GM18520 (cell line): Measurements from ENCODE around the gene MRPL45.
"Not testable (repeated sequence)": the region's sequence is repeated elsewhere in the genome, so short reads cannot be mapped to it uniquely, and the experiment has no call there.

Source experiments
- ATAC-seq: cut with Tn5 transposase; IDR thresholded peaks from one replicate; pipeline ENCODE4 v1.9.1; 2021; ENCODE audit not compliant: unreplicated experiment

MRPL45 gene

DNA sequence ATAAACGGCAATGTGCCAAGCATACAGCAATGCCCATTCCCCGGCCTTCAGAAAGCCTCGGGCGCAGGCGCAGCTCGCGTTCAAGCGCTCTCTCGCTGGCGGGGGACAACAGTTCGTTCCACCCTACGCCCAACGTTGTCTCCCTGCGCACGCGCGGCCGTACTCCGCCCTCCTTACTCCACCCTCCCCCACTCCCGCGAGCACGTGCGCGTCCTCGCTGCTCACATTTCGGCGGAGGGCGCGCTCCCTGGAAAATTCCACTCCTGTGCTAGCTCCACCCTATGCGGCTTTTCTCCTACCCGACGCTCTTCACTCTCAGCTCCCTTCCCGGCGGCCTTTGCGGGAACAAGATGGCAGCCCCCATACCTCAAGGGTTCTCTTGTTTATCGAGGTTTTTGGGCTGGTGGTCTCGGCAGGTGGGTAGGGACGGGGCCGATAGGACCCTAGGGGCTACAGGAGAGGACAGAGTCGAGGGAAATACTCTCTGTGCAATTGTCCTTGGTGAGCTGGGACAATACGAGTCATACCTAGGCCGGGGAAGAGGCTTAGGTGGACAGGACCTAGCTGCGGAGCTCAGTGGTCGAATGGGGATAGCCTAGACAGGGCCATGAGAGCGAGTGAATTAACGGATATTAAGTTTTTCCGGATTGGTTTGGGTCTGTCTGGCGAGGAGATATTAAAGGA is at the start of gene MRPL45:
TSS of gene MRPL45 (plus strand) at position 335 of the 684 bp plus-strand sequence. CDS start at position 351, 16 bp downstream.
- ATAC-seq: peak; percentile 86

DNA sequence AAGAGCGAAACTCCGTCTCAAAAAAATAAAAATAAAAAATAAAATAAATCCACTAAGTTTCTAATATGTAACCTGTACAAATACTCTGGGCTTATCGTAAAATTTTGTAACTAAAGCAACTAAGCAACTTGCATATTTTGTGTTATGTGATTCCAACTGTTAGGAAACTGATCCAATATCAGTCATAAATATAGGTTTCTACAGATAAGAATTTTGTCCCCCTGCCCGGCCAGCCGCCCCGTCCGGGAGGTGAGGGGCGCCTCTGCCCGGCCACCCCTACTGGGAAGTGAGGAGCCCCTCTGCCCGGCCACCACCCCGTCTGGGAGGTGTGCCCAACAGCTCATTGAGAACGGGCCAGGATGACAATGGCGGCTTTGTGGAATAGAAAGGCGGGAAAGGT is 43.8 kb upstream of the MRPL45 start:
- ATAC-seq: not testable (repeated sequence)

DNA sequence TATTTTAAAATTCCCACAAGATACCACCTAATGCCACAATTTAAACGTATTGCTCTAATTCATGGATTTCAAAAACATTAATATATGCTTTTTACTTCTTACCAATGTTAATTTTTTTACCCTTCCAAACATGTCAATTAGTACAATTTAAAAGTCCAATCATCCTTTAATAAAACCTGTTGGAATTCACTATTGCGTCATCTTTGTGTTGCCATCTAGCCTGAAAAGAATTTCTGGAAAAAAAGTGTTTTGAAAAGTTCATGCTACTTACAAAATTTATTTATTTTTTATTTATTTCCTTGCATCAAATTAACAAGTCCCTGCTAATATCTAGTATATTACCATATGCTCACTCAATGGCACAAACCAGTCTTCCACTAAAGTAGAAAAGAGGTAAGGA is 42.6 kb upstream of the MRPL45 start:
- ATAC-seq: not testable (repeated sequence)

GRCh38 chr17:38257013-38257621 is 39.9 kb upstream of the MRPL45 start:
- peak; percentile 60 for ATAC-seq

DNA sequence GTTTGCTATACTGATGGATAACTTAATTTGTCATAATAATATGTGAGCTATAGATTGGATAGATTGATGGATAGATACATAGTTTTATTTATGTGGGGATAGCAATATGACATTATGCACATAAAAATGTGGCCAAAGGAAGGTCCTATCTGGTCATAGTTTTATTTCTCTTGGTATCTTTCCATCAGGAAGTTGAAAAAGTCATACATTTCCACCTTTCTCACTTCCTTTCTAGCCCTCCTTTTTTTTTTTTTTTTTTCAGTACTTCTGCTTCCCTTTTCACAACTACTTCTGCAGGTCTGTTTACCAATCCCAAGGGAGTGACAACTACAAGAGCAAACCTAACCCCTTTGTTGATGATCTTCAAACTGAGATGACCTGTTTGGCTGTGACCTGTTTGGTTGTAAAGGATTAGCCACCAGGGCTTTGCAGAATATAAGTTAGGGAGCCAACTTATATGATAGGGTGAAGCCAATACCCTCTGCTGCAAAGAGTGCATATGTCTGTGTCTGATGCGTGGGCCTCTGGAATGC is 30.9 kb upstream of the MRPL45 start:
- not testable (repeated sequence) for ATAC-seq

DNA sequence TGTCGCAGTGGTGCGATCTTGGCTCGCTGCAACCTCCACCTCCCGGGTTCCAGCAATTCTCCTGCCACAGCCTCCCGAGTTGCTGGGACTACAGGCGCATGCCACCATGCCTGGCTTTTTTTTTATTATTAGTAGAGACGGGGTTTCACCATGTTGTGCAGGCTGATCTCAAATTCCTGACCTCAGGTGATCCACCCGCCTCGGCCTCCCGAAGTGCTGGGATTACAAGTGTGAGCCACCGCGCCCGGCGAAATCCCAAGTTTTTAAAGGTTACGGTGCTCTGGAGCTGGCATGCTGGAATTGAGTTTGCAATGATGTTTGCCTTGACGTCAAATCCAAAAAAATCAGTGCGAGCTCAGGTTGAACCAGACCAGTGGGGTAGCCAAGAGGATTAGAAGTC is 30.4 kb upstream of the MRPL45 start:
- ATAC-seq: not testable (repeated sequence)

GRCh38 chr17:38268138-38268537 is 28.8 kb upstream of the MRPL45 start:
- ATAC-seq: not testable (repeated sequence)

DNA sequence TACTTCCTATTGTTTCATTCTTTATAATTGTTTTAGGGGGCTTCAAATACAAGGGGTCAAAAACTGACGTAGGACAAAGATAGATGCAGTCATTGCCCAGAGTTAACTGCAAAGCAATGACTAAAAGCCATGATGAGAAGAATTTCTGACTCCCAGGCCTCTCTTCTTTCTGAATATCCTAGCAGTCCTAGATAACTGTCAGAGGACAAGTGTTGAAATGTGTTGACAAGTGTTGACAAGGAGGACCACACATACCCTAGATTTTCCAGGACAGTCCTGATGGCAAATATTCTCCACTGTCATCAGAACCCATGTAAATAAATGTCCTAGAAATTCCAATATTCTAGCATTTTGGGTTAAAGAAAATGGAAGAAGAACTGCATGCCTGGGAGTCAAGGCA is 27.9 kb upstream of the MRPL45 start:
- ATAC-seq: not testable (repeated sequence)

GRCh38 chr17:38269552-38269951 is 27.4 kb upstream of the MRPL45 start:
- not testable (repeated sequence) for ATAC-seq

GRCh38 chr17:38285994-38286393 is 11.0 kb upstream of the MRPL45 start:
- ATAC-seq: not testable (repeated sequence)

DNA sequence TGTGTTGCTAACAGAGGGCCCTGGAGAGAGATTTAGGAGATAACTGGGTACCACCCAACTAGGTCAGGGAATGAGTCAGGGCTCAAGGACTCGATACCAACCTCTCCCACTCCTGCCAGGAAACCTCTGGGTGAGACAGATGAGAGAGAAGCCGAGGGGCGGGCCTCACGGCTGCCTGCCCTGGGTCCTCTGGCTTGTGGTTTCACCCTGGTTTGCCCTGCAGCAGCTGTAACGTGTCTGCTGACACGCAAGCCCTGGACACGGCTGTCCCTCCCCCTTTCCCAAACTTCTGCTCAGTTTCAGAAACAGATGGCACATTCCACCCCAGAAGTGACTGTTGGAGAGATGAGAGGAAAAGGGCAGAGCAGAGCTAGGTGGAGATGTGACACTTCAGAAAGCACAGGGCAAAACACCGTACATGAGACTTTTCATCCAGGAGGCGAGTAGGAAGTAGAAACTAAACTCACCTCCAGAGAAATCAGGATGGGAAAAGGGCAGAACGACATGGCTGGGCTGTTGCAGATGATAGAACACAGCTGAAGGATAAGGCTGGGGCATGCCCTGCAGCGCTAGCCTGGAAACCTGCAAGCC is 10.4 kb upstream of the MRPL45 start:
- ATAC-seq: not testable (repeated sequence)

DNA sequence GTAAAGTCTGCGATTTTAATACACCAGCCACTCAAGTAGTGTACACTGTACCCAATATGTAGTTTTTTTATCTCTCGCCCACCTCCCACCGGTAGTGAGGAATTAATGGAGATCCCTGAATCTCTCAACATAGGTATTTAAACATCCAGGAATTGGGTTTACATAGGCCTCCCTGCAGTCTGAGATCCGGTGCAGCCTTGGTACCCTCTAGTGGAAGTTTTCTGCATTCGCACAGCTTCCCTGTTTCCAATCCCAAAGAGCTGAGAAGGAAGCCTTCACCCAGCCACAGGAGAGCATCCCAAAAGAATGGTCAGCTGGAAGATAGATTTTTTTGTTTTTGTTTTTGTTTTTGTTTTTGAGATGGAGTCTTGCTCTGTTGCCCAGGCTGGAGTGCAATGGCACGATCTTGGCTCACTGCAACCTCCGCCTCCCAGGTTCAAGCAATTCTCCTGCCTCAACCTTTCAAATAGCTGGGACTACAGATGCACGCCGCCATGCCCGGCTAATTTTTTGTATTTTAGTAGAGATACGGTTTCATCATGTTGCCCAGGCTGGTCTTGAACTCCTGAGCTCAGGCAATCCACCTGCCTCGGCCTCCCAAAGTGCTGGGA is 8.6 kb upstream of the MRPL45 start:
- not testable (repeated sequence) for ATAC-seq

DNA sequence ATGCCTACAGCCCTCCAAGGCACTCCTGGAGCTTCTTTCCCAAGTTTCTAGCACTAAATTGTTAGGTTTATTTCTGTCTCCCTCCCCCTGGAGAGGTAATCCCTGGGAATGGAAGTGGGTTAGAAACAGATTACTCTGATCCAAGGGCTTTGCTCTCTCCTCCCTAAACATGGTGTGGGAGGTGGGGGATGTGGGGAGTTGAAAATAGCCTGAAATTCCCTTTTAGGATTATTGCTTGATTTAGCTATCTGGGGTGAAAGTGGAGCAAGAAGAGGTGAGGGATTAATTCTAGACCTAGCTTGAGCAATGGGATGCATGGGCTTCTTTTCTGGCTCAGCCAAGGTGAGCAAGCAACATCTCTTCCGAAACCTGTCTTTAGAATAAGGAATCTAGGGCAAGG is 7.2 kb upstream of the MRPL45 start:
- not testable (repeated sequence) for ATAC-seq

GRCh38 chr17:38295602-38296365 is 1.2 kb upstream of the MRPL45 start:
- not testable (repeated sequence) for ATAC-seq

DNA sequence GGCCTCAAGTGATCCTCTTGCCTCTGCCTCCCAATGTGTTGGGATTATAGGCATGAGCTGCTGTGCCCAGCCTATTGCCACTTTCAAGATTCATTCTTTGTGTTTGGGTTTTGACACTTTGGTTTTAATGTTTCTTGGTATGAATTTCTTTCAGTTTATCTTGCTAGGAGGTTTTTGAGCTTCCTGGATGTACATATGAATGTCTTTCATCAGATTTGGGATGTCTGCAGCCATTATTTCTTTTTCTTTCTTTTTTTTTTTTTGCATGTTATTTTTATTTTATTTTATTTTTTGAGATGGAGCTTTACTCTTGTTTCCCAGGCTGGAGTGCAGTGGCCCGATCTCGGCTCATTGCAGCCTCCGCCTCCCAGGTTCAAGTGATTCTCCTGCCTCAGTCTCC is 18.5 kb downstream of the MRPL45 start:
- ATAC-seq: no peak

GRCh38 chr17:38317081-38317480 is 20.1 kb downstream of the MRPL45 start:
- ATAC-seq: no peak

DNA sequence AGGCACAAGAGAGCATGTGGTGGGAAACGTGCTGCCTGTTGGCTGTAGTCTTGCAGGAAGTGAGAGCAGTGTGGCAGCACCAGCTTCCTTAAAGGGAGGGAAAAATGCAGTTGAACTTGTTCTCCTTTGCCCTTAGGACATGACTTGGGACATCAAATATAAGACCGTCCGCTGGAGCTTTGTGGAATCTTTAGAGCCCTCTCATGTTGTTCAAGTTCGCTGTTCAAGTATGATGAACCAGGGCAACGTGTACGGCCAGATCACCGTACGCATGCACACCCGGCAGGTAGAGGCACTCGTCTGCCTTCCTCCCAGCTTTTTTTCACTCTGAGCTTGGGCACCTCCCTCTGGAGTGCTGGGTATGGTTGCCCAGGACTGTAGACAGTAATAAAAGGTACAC is 23.5 kb downstream of the MRPL45 start:
- ATAC-seq: no peak

- ATAC-seq: no peak
Observed at GRCh38 chr17:38322156-38322779, 25.3 kb downstream of the MRPL45 start.

DNA sequence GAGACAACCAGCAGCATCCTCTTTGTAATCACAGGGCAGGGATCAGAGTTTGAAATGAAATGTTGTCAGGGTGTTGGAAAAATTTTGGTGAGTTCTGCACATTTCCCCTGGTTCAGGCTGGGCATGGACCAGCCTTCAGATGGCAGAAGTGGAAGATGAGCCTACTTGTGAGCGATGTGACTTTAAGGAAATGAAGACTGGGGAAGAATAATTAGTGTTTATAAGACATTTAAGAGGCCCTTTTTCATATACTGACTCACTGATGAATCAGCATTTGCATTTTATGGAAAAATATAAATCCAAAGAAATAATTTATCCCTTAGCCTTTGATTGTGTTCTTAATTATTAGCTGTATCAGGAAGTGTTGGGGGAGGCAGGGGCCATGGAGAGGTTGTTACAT is 25.9 kb downstream of the MRPL45 start:
- no peak for ATAC-seq

DNA sequence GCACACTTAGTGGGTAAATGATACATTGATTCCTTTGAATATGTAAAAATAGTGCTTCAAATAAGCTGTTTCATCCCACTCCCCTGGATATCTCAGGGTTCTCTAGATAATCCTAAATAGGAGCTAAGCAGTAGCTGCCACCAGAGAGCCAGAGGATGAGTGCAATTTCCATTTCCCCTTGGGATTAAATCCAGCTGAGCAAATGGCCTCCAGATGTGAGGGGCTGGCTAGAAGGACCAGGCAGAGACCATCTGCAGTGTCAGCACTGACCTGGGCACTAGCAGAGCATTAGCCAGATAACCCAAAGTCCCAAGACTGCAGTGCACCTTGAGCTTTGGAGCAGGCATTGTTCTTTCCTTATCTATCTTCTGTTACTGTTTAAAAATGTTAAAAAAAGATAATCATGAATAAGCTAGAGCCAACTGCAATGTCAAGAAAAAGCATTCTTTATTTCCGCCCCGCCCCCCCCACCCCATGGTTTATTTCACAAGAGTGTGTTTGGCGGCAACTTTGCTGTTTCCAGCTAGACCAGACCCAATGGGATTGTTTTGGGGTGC is 27.3 kb downstream of the MRPL45 start:
- ATAC-seq: no peak
